HG03097 (cell line): ENCODE measurements around the gene TNFRSF18.

Source experiments
- ATAC-seq: cut with Tn5 transposase; IDR thresholded peaks from one replicate; pipeline ENCODE4 v1.9.1; 2021; ENCODE audit not compliant: unreplicated experiment, low FRiP score

The TNFRSF18 gene

GRCh38 chr1:1213345-1214265, 7.2 kb upstream of the TNFRSF18 start, which contains the start of gene TNFRSF4:
TNFRSF4 (minus strand) TSS chr1:1214153; CDS start chr1:1214127, 26 bp downstream.
- no peak for ATAC-seq

- no peak for ATAC-seq
These were observed 6.5 kb upstream of the TNFRSF18 start for GRCh38 chr1:1212780-1213344.

GRCh38 chr1:1211541-1212441, 5.4 kb upstream of the TNFRSF18 start:
- no peak for ATAC-seq

- ATAC-seq = no peak
These were observed 4.5 kb upstream of the TNFRSF18 start for GRCh38 chr1:1210726-1211540.

GRCh38 chr1:1208713-1209433, 2.5 kb upstream of the TNFRSF18 start:
- ATAC-seq = no peak

- ATAC-seq = no peak
These were observed 1.1 kb upstream of the TNFRSF18 start for GRCh38 chr1:1207571-1207892.

GRCh38 chr1:1206966-1207531, 657 bp upstream of the TNFRSF18 start:
- ATAC-seq = no peak

GRCh38 chr1:1205769-1206375, 520 bp downstream of the TNFRSF18 start:
- ATAC-seq = no peak

- no peak for ATAC-seq
These were observed 1.2 kb downstream of the TNFRSF18 start for GRCh38 chr1:1204998-1205768.

- no peak for ATAC-seq
These were observed 1.9 kb downstream of the TNFRSF18 start for GRCh38 chr1:1204425-1204920.

GRCh38 chr1:1203561-1204424, 2.6 kb downstream of the TNFRSF18 start:
- no peak for ATAC-seq

- no peak for ATAC-seq
These were observed 3.4 kb downstream of the TNFRSF18 start for GRCh38 chr1:1202831-1203560.

GRCh38 chr1:1200876-1201810, 5.2 kb downstream of the TNFRSF18 start:
- no peak for ATAC-seq

GRCh38 chr1:1199961-1200875, 6.2 kb downstream of the TNFRSF18 start:
- no peak for ATAC-seq
